ENCODE data around the gene SH3PXD2B.

The SH3PXD2B gene

DNA sequence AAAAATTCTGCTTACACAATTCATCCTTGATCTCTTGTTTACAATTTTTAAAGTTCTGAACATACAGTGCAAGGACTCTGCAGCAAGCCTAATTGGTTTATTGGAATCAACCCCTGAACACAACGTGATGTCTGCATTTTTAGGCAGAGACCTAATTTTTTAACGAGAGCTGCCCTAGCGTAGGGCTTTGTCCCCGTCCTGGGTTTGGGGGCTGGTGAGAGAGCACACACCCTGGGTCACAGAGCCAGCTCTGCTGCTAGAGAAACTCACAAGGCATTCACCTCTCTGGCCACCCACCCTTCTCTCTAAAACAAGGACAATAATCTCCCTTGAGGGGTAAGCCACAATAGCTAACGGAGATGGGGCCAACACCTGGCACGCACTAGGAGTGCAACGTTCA lies 28.2 kb downstream of the SH3PXD2B start:
- TF ChIP-seq, protein P1, sequence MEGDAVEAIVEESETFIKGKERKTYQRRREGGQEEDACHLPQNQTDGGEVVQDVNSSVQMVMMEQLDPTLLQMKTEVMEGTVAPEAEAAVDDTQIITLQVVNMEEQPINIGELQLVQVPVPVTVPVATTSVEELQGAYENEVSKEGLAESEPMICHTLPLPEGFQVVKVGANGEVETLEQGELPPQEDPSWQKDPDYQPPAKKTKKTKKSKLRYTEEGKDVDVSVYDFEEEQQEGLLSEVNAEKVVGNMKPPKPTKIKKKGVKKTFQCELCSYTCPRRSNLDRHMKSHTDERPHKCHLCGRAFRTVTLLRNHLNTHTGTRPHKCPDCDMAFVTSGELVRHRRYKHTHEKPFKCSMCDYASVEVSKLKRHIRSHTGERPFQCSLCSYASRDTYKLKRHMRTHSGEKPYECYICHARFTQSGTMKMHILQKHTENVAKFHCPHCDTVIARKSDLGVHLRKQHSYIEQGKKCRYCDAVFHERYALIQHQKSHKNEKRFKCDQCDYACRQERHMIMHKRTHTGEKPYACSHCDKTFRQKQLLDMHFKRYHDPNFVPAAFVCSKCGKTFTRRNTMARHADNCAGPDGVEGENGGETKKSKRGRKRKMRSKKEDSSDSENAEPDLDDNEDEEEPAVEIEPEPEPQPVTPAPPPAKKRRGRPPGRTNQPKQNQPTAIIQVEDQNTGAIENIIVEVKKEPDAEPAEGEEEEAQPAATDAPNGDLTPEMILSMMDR (IDR thresholded peaks at IDR 0.05; ENCODE audit: low read length) = no peak
- Histone ChIP-seq H4K20me1 (ENCODE audit: insufficient read depth, low read length) (no peaks in the 10 kb centered on the region), H3K9ac (ENCODE audit: low read length) (no peak overlapping the region), H3K4me1 (ENCODE audit: insufficient read depth, low read length, severe bottlenecking) (no peaks in the 10 kb centered on the region), H3K9me3 (ENCODE audit: low read length) (no peaks in the 10 kb centered on the region), H3K36me3 (ENCODE audit: insufficient read depth, low read length) (no peaks in the 10 kb centered on the region), H3K4me2 (ENCODE audit: low read length) (no peak overlapping the region), H2AFZ (ENCODE audit: low read length) (no peak overlapping the region), H3K27me3 (ENCODE audit: insufficient read depth, low read length) (no peaks in the 10 kb centered on the region; the same call in 1 of the 2 replicates), H3K79me2 (ENCODE audit: insufficient read depth, low read length) (no peaks in the 10 kb centered on the region), H3K27ac (ENCODE audit: low read depth, low read length, poor library complexity, severe bottlenecking) (no peak overlapping the region), H3K4me3 (ENCODE audit: low read depth, low read length, poor library complexity, severe bottlenecking) (no peak overlapping the region), H3K9me2 (ENCODE audit: low read depth, low read length) (no peaks in the 10 kb centered on the region), H3F3A (ENCODE audit: insufficient read depth, low read length) (no peaks in the 10 kb centered on the region)

DNA sequence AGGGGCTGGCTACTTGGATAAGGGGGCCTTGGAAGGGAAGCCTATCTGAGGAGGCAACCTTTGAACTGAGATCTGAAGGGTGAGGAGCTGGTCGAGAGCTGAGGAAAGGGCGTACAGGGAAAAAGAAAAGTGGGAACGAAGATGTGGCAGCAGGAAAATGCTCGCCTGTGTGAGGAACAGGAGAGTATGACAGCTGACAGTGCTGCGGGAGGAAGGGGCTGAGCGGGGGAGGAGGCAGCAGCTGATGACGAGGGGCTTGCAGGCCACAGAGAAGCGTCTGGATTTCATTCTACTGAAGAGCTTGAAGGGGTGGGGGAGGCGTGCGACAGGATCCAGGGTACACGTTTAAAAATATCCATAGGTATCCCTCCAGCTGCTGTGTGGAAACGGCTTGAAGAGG lies 28.9 kb downstream of the SH3PXD2B start:
- TF ChIP-seq, protein P1 (IDR thresholded peaks at IDR 0.05; ENCODE audit: low read length) = no peak
- TF ChIP-seq EZH2 (IDR thresholded peaks at IDR 0.05; ENCODE audit: borderline replicate concordance, low read length) = no peak
- no peaks in the 10 kb centered on the region for H3K79me2 ChIP-seq (ENCODE audit: insufficient read depth, low read length)
- H3K4me2 ChIP-seq (ENCODE audit: low read length) = no peak overlapping the region
- H3K4me1 ChIP-seq (ENCODE audit: insufficient read depth, low read length, severe bottlenecking) = no peaks in the 10 kb centered on the region
- no peaks in the 10 kb centered on the region for H4K20me1 ChIP-seq (ENCODE audit: insufficient read depth, low read length)
- H3K27ac ChIP-seq (ENCODE audit: low read depth, low read length, poor library complexity, severe bottlenecking) = no peak overlapping the region
- no peaks in the 10 kb centered on the region for H3F3A ChIP-seq (ENCODE audit: insufficient read depth, low read length)
- H3K27me3 ChIP-seq (ENCODE audit: insufficient read depth, low read length) = no peaks in the 10 kb centered on the region; the same call in 1 of the 2 replicates
- H3K4me3 ChIP-seq (ENCODE audit: low read depth, low read length, poor library complexity, severe bottlenecking) = no peak overlapping the region
- H2AFZ ChIP-seq (ENCODE audit: low read length) = no peak overlapping the region
- H3K9me2 ChIP-seq (ENCODE audit: low read depth, low read length) = no peaks in the 10 kb centered on the region
- no peak overlapping the region for H3K9ac ChIP-seq (ENCODE audit: low read length)
- no peaks in the 10 kb centered on the region for H3K9me3 ChIP-seq (ENCODE audit: low read length)
- H3K36me3 ChIP-seq (ENCODE audit: insufficient read depth, low read length) = no peaks in the 10 kb centered on the region

DNA sequence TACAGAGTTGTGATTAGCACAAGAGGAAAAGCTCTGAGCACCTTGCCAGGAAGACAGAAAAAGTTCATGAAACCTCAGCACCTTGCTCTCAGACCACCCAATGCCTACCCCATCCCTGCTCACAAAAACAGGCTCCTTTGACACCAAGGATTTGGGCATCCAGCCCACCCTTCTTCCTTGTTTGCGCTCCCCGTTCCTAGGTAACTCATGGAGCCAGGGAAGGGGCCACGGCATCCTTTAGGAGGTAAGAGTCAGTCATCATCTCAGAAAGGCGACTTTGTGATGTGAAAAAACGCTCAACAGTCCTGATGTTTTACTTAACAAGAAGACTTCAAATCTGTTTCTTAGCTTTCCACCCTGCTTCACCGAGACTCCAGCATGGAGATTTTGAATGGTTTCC lies 29.5 kb downstream of the SH3PXD2B start:
- no peaks in the 10 kb centered on the region for H3K36me3 ChIP-seq (ENCODE audit: insufficient read depth, low read length)
- H3K9me3 ChIP-seq (ENCODE audit: low read length) = no peaks in the 10 kb centered on the region
- H2AFZ ChIP-seq (ENCODE audit: low read length) = no peak overlapping the region
- H3K9ac ChIP-seq (ENCODE audit: low read length) = no peak overlapping the region
- TF ChIP-seq, protein P1 (IDR thresholded peaks at IDR 0.05; ENCODE audit: low read length) = no peak
- TF ChIP-seq EZH2 (IDR thresholded peaks at IDR 0.05; ENCODE audit: borderline replicate concordance, low read length) = no peak
- H3F3A ChIP-seq (ENCODE audit: insufficient read depth, low read length) = no peaks in the 10 kb centered on the region
- no peak overlapping the region for H3K4me2 ChIP-seq (ENCODE audit: low read length)
- H4K20me1 ChIP-seq (ENCODE audit: insufficient read depth, low read length) = no peaks in the 10 kb centered on the region
- H3K27ac ChIP-seq (ENCODE audit: low read depth, low read length, poor library complexity, severe bottlenecking) = no peak overlapping the region
- no peaks in the 10 kb centered on the region for H3K4me1 ChIP-seq (ENCODE audit: insufficient read depth, low read length, severe bottlenecking)
- no peaks in the 10 kb centered on the region; the same call in 1 of the 2 replicates for H3K27me3 ChIP-seq (ENCODE audit: insufficient read depth, low read length)
- H3K79me2 ChIP-seq (ENCODE audit: insufficient read depth, low read length) = no peaks in the 10 kb centered on the region
- H3K9me2 ChIP-seq (ENCODE audit: low read depth, low read length) = no peaks in the 10 kb centered on the region
- no peak overlapping the region for H3K4me3 ChIP-seq (ENCODE audit: low read depth, low read length, poor library complexity, severe bottlenecking)

Measured in OCI-LY1 (cell line).